NCI-H526 (cell line): ENCODE measurements around the gene GLB1L3.
A peak's percentile ranks its signal among the peaks of the same experiment; 100 is the strongest.

Source experiments
- DNase-seq, 2 experiments: peaks; one replicate each; lab custom pipeline; 2025; lab: John Stamatoyannopoulos, UW

GLB1L3 gene

GRCh38 chr11:134363161-134363560, 87.0 kb downstream of the GLB1L3 start:
- no peak for DNase-seq

- DNase-seq = peak in 1 of 2 experiments; percentile 51
Measured at GRCh38 chr11:134363592-134363991, 87.4 kb downstream of the GLB1L3 start.

- DNase-seq = no peak
Measured at GRCh38 chr11:134364261-134364660, 88.1 kb downstream of the GLB1L3 start.

- no peak for DNase-seq
Measured at GRCh38 chr11:134365011-134365925, 89.1 kb downstream of the GLB1L3 start.

GRCh38 chr11:134366254-134366653, 90.1 kb downstream of the GLB1L3 start:
- no peak for DNase-seq

GRCh38 chr11:134367781-134368180, 91.6 kb downstream of the GLB1L3 start:
- DNase-seq = peak in 1 of 2 experiments; percentile 97
